ENCODE data around the gene C16orf92. TPM values are rescaled to one million over a fixed set of nuclear protein-coding genes. Genes with fewer than 3 reads are reported as not detected.

C16orf92 gene
- total and polyA plus RNA-seq, 2 experiments from 2014 or later, result 0.34 TPM; not detected in 1

DNA sequence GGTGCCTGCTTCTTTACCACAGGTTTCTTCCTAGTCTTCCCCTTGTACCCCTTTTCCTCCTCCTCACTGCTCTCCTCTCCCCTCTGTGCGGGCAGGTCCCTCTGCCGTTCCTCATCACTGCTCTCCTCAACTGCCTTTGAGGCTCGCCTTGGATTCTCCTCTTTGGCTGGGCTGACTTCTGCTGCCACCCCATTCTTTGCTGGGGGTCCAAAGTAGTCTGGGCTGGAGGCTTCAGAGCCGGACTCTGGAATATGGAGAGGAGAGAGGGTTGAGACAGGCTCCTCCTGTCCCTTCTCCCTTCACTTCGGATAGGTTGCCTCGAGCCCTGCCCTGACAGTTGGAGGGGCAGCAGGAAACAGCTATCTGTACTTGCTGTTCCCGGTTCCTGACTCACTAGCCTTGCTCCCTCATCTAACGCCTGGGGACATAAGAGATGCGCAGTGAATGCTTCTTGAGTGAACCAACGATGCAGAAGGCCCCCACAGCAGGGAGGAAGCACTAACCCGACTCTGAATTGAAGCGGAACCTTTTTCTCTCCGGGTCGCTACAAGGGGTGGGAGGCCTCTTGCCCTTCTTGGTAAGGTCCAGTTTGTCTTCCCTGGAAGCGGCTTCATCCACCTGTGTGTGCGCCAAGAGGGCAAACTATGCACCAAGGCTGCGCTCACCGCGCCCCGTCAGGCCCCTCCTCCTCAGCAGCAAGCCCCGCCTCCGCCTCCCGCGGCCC, 28.2 kb upstream of the C16orf92 start:
- ATAC-seq, result peak; percentile 75
- Histone ChIP-seq H3K4me2 (peak overlapping the region; percentile 94), H3K27me3 (ENCODE audit: insufficient read depth) (no peaks in the 10 kb centered on the region), H3K4me3 (peak overlapping the region; percentile 94), H3K27ac (ENCODE audit: low read depth) (peak overlapping the region; percentile 82; the same call in 1 of the 2 replicates), H3K9me2 (ENCODE audit: insufficient read depth) (no peaks in the 10 kb centered on the region), H3F3A (replicated peaks; ENCODE audit: low read depth) (peaks cover 20% of the 10 kb centered on the region), H3K79me2 (replicated peaks; ENCODE audit: insufficient read depth) (peaks cover 7% of the 10 kb centered on the region; the same call in 1 of the 2 replicates), H2AFZ (peak overlapping the region; percentile 69; the same call in 1 of the 2 replicates), H3K36me3 (ENCODE audit: insufficient read depth) (peaks cover 6% of the 10 kb centered on the region), H3K4me1 (ENCODE audit: insufficient read depth) (peaks cover 13% of the 10 kb centered on the region), H4K20me1 (replicated peaks; ENCODE audit: insufficient read depth) (peaks cover 6% of the 10 kb centered on the region; the same call in 1 of the 2 replicates)
- no peak for DNase-seq (ENCODE audit: low spot score)
- H3K4me1 Mint-ChIP-seq, result peaks cover 20% of the 10 kb centered on the region
- TF ChIP-seq NANOG (IDR thresholded peaks at IDR 0.05; ENCODE audit: borderline replicate concordance) (no peak), EZH2phosphoT487 (IDR thresholded peaks at IDR 0.05; ENCODE audit: unreplicated experiment) (no peak), ZNF114 (CRISPR knock-in tag; IDR thresholded peaks at IDR 0.05) (no peak), EZH2 (IDR thresholded peaks at IDR 0.05; ENCODE audit: low read depth, unreplicated experiment) (no peak), STAT1 (IDR thresholded peaks at IDR 0.05; ENCODE audit: unreplicated experiment) (no peak), ZNF331 (CRISPR knock-in tag; IDR thresholded peaks at IDR 0.05; ENCODE audit: low read depth) (no peak), CREB1 (CRISPR knock-in tag; IDR thresholded peaks at IDR 0.05; ENCODE audit: low read depth) (no peak), JUNB (IDR thresholded peaks at IDR 0.05; ENCODE audit: unreplicated experiment) (no peak), POLR2AphosphoS5 (IDR thresholded peaks at IDR 0.05; ENCODE audit: low read depth) (no peak)
- TF ChIP-seq, protein P1, sequence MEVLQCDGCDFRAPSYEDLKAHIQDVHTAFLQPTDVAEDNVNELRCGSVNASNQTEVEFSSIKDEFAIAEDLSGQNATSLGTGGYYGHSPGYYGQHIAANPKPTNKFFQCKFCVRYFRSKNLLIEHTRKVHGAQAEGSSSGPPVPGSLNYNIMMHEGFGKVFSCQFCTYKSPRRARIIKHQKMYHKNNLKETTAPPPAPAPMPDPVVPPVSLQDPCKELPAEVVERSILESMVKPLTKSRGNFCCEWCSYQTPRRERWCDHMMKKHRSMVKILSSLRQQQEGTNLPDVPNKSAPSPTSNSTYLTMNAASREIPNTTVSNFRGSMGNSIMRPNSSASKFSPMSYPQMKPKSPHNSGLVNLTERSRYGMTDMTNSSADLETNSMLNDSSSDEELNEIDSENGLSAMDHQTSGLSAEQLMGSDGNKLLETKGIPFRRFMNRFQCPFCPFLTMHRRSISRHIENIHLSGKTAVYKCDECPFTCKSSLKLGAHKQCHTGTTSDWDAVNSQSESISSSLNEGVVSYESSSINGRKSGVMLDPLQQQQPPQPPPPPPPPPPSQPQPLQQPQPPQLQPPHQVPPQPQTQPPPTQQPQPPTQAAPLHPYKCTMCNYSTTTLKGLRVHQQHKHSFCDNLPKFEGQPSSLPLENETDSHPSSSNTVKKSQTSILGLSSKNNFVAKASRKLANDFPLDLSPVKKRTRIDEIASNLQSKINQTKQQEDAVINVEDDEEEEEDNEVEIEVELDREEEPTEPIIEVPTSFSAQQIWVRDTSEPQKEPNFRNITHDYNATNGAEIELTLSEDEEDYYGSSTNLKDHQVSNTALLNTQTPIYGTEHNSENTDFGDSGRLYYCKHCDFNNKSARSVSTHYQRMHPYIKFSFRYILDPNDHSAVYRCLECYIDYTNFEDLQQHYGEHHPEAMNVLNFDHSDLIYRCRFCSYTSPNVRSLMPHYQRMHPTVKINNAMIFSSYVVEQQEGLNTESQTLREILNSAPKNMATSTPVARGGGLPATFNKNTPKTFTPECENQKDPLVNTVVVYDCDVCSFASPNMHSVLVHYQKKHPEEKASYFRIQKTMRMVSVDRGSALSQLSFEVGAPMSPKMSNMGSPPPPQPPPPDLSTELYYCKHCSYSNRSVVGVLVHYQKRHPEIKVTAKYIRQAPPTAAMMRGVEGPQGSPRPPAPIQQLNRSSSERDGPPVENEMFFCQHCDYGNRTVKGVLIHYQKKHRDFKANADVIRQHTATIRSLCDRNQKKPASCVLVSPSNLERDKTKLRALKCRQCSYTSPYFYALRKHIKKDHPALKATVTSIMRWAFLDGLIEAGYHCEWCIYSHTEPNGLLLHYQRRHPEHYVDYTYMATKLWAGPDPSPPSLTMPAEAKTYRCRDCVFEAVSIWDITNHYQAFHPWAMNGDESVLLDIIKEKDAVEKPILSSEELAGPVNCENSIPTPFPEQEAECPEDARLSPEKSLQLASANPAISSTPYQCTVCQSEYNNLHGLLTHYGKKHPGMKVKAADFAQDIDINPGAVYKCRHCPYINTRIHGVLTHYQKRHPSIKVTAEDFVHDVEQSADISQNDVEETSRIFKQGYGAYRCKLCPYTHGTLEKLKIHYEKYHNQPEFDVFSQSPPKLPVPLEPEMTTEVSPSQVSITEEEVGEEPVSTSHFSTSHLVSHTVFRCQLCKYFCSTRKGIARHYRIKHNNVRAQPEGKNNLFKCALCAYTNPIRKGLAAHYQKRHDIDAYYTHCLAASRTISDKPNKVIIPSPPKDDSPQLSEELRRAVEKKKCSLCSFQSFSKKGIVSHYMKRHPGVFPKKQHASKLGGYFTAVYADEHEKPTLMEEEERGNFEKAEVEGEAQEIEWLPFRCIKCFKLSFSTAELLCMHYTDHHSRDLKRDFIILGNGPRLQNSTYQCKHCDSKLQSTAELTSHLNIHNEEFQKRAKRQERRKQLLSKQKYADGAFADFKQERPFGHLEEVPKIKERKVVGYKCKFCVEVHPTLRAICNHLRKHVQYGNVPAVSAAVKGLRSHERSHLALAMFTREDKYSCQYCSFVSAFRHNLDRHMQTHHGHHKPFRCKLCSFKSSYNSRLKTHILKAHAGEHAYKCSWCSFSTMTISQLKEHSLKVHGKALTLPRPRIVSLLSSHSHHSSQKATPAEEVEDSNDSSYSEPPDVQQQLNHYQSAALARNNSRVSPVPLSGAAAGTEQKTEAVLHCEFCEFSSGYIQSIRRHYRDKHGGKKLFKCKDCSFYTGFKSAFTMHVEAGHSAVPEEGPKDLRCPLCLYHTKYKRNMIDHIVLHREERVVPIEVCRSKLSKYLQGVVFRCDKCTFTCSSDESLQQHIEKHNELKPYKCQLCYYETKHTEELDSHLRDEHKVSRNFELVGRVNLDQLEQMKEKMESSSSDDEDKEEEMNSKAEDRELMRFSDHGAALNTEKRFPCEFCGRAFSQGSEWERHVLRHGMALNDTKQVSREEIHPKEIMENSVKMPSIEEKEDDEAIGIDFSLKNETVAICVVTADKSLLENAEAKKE (CRISPR knock-in tag; IDR thresholded peaks at IDR 0.05), result no peak
- TF ChIP-seq, protein P2, sequence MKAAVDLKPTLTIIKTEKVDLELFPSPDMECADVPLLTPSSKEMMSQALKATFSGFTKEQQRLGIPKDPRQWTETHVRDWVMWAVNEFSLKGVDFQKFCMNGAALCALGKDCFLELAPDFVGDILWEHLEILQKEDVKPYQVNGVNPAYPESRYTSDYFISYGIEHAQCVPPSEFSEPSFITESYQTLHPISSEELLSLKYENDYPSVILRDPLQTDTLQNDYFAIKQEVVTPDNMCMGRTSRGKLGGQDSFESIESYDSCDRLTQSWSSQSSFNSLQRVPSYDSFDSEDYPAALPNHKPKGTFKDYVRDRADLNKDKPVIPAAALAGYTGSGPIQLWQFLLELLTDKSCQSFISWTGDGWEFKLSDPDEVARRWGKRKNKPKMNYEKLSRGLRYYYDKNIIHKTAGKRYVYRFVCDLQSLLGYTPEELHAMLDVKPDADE (IDR thresholded peaks at IDR 0.05), result no peak
- TF ChIP-seq, protein P3, sequence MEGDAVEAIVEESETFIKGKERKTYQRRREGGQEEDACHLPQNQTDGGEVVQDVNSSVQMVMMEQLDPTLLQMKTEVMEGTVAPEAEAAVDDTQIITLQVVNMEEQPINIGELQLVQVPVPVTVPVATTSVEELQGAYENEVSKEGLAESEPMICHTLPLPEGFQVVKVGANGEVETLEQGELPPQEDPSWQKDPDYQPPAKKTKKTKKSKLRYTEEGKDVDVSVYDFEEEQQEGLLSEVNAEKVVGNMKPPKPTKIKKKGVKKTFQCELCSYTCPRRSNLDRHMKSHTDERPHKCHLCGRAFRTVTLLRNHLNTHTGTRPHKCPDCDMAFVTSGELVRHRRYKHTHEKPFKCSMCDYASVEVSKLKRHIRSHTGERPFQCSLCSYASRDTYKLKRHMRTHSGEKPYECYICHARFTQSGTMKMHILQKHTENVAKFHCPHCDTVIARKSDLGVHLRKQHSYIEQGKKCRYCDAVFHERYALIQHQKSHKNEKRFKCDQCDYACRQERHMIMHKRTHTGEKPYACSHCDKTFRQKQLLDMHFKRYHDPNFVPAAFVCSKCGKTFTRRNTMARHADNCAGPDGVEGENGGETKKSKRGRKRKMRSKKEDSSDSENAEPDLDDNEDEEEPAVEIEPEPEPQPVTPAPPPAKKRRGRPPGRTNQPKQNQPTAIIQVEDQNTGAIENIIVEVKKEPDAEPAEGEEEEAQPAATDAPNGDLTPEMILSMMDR (conservative IDR thresholded peaks at IDR 0.05; ENCODE audit: low read depth in 2 of 2), result no peak
- TF ChIP-seq, protein P4, sequence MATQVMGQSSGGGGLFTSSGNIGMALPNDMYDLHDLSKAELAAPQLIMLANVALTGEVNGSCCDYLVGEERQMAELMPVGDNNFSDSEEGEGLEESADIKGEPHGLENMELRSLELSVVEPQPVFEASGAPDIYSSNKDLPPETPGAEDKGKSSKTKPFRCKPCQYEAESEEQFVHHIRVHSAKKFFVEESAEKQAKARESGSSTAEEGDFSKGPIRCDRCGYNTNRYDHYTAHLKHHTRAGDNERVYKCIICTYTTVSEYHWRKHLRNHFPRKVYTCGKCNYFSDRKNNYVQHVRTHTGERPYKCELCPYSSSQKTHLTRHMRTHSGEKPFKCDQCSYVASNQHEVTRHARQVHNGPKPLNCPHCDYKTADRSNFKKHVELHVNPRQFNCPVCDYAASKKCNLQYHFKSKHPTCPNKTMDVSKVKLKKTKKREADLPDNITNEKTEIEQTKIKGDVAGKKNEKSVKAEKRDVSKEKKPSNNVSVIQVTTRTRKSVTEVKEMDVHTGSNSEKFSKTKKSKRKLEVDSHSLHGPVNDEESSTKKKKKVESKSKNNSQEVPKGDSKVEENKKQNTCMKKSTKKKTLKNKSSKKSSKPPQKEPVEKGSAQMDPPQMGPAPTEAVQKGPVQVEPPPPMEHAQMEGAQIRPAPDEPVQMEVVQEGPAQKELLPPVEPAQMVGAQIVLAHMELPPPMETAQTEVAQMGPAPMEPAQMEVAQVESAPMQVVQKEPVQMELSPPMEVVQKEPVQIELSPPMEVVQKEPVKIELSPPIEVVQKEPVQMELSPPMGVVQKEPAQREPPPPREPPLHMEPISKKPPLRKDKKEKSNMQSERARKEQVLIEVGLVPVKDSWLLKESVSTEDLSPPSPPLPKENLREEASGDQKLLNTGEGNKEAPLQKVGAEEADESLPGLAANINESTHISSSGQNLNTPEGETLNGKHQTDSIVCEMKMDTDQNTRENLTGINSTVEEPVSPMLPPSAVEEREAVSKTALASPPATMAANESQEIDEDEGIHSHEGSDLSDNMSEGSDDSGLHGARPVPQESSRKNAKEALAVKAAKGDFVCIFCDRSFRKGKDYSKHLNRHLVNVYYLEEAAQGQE (IDR thresholded peaks at IDR 0.05; ENCODE audit: unreplicated experiment), result no peak
- peaks cover 2% of the 10 kb centered on the region; the same call in 2 of the 3 replicates for H3K9me3 Mint-ChIP-seq
- peaks cover 45% of the 10 kb centered on the region for H3K36me3 Mint-ChIP-seq (ENCODE audit: low read depth)
- H3K4me3 Mint-ChIP-seq, result peak overlapping the region; percentile 98
- peaks cover 13% of the 10 kb centered on the region for H3K27me3 Mint-ChIP-seq (ENCODE audit: insufficient read depth, low read depth, poor library complexity)
- H3K27ac Mint-ChIP-seq, result peak overlapping the region; percentile 98
